ENCODE results near the gene PCDHA8.
"Not testable (repeated sequence)": the region's sequence is repeated elsewhere in the genome, so short reads cannot be mapped to it uniquely, and the experiment has no call there.

The PCDHA8 gene

GRCh38 chr5:140870221-140871201, 29.5 kb downstream of the PCDHA8 start:
- no peak for DNase-seq

- DNase-seq = no peak
Observed at GRCh38 chr5:140875085-140876065, 34.4 kb downstream of the PCDHA8 start, which contains the start of gene PCDHA12. Gene PCDHA12 (plus strand): TSS chr5:140875308. CDS start chr5:140875473, 165 bp downstream.

- DNase-seq = not testable (repeated sequence)
Observed at GRCh38 chr5:140876541-140877261, 35.7 kb downstream of the PCDHA8 start.

- no peak for DNase-seq
Observed at GRCh38 chr5:140877262-140877581, 36.2 kb downstream of the PCDHA8 start.

GRCh38 chr5:140881889-140882590, 41.1 kb downstream of the PCDHA8 start, which contains the start of gene PCDHA13:
Gene PCDHA13 (plus strand): TSS chr5:140882124. CDS start chr5:140882269, 145 bp downstream.
- DNase-seq = no peak

- DNase-seq = no peak
Observed at GRCh38 chr5:140882591-140882899, 41.6 kb downstream of the PCDHA8 start.

- DNase-seq = no peak
Observed at GRCh38 chr5:140883373-140883772, 42.4 kb downstream of the PCDHA8 start.

GRCh38 chr5:140883927-140884697, 43.1 kb downstream of the PCDHA8 start:
- DNase-seq = no peak
